Activated T-helper 2 cell treated with anti-CD3 and anti-CD28 coated beads, Interferon-gamma antibody, Interleukin-2, Interleukin-4, amounts not matched to agents 10 μg/mL and 5 μg/mL and 100 μg/mL, durations not matched to agents 14 hours and 24 hours and 36 hours (primary cell): ENCODE results near the gene PRKAR1B. TPM values are rescaled to one million over a fixed set of nuclear protein-coding genes. Genes with fewer than 3 reads are reported as not detected.
A peak's percentile ranks its signal among the peaks of the same experiment; 100 is the strongest.
"Not testable (repeated sequence)": the region's sequence is repeated elsewhere in the genome, so short reads cannot be mapped to it uniquely, and the experiment has no call there.

Source experiments
- DNase-seq: peaks from one replicate; pipeline ENCODE4 v3.0.0; 2021; ENCODE audit warnings: low spot score
- H3K27ac Mint-ChIP-seq: one replicate; pipeline ENCODE4 v1.8.0; 2021; ENCODE audit warnings: mixed read lengths
- H3K27me3 Mint-ChIP-seq: one replicate; pipeline ENCODE4 v1.8.0; 2021; ENCODE audit warnings: low read depth, mixed read lengths
- H3K36me3 Mint-ChIP-seq: one replicate; pipeline ENCODE4 v1.8.0; 2021; ENCODE audit warnings: low read depth, mixed read lengths
- H3K4me1 Mint-ChIP-seq: one replicate; pipeline ENCODE4 v1.8.0; 2021; ENCODE audit warnings: low read depth, mixed read lengths
- H3K4me3 Mint-ChIP-seq: one replicate; pipeline ENCODE4 v1.8.0; 2021; ENCODE audit warnings: low read depth, mild to moderate bottlenecking, moderate library complexity, mixed read lengths
- H3K9me3 Mint-ChIP-seq: one replicate; pipeline ENCODE4 v1.8.0; 2021; ENCODE audit warnings: mixed read lengths
- intact Hi-C: fragments of 100-400 bp; cut with micrococcal nuclease; formaldehyde crosslinking; loops from one replicate; pipeline ENCODE4 v1.15.1; 2023
- total RNA-seq: library from RNA; stranded (reverse); gene quantifications from 2 replicates; pipeline ENCODE4 v1.2.3, GENCODE V29; 2022

PRKAR1B gene
- total RNA-seq, 1 donor from 2014 or later, result 38.9 TPM

DNA sequence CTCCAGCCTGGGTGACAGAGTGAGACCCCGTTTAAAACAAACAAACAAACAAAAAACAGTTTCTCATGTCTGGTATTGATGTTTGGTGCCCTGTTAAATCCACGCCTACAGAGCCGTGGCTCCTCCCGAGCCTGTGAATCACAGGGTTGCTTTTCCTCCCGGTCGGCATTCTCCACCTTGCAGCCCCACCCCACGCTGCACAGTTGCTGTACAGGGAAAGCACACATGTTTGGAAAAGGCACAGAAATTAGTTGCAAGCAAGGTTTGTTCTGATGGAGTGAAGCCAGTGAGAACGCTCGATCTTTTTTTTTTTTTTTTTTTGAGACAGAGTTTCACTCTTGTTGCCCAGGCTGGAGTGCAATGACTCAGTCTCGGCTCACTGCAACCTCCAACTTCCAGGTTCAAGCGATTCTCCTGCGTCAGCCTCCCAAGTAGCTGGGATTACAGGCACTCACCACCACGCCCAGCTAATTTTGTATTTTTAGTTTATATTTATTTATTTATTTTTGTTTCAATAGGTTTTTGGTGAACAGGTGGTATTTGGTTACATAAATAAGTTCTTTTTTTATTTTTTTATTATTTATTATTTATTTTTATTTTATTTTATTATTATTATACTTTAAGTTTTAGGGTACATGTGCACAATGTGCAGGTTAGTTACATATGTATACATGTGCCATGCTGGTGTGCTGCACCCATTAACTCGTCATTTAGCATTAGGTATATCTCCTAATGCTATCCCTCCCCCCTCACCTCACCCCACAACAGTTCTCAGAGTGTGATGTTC, 16.5 kb upstream of the PRKAR1B start:
- intact Hi-C loops, H3K27me3 Mint-ChIP-seq, H3K4me1 Mint-ChIP-seq, H3K27ac Mint-ChIP-seq, H3K9me3 Mint-ChIP-seq, DNase-seq, H3K4me3 Mint-ChIP-seq: not testable (repeated sequence)
- H3K36me3 Mint-ChIP-seq, result peaks cover 42% of the 10 kb centered on the region

DNA sequence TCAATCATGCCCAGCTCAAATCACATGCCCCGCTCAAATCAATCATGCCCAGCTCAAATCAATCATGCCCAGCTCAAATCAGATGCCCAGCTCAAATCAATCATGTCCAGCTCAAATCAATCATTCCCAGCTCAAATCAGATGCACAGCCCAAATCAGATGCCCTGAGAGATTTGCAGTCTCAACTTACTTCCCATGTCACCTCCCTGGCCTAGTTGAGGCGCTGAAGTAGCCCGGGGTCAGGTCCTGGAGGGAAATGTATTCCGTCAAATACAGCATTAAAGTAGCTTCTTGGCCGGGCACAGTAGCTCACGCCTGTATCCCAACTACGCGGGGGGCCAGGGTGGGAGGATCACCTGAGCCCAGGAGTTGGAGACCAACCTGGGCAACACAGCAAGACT, 15.7 kb upstream of the PRKAR1B start:
- intact Hi-C loops, result no loop called here
- no peaks in the 10 kb centered on the region for H3K27me3 Mint-ChIP-seq
- H3K36me3 Mint-ChIP-seq, result peaks cover 49% of the 10 kb centered on the region
- no peak for DNase-seq
- H3K4me3 Mint-ChIP-seq, result no peak overlapping the region
- H3K9me3 Mint-ChIP-seq, result peaks cover 4% of the 10 kb centered on the region
- H3K4me1 Mint-ChIP-seq, result no peaks in the 10 kb centered on the region
- H3K27ac Mint-ChIP-seq, result peak overlapping the region; percentile 38

DNA sequence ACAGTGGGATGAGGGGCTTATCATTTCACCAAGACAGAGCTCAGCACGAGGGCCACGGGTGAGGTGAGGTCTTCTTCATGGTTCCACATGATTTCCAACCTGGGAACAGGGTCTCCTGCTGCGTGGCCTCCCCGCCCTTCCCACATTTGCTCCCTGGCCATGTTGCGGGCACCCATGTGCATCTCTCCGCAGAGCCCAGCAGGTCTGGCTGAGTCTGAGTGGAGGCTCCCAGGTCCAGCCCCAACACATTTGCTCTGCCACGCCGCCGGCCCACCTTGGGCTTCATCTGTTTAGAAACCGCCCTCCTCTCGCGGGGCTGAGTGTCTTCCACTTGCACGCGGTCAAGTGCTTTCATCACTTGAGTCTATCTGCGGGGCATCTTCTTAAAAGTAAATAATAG, 14.8 kb upstream of the PRKAR1B start:
- H3K27me3 Mint-ChIP-seq, result no peaks in the 10 kb centered on the region
- H3K4me1 Mint-ChIP-seq, result no peaks in the 10 kb centered on the region
- no peak overlapping the region for H3K27ac Mint-ChIP-seq
- no peak overlapping the region for H3K4me3 Mint-ChIP-seq
- H3K9me3 Mint-ChIP-seq, result peaks cover 4% of the 10 kb centered on the region
- intact Hi-C loops, result no loop called here
- no peak for DNase-seq
- H3K36me3 Mint-ChIP-seq, result peaks cover 54% of the 10 kb centered on the region

DNA sequence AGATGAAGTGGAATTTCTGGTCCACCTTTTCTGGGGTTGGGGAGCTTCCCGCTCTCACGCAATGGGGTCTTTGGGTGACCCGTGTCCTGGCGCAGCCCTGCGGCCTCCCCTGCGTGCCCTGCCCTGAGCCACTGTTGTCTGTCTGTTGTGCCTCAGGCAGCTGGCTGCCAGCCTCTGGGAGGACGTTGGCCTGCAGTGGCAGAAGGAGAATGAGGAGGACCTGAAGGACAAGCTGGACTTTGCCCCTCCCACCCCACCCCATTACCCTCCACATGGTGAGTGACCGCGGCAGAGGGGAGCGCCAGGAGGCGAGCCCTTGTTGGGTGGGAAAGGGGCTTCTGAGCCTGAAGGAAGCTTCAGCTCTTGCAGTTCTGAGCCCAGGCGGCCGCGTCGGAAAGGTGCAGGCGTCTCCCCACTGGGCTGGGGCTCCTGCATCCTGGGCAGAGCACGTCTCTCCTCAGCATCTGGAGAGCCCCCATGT, 14.2 kb upstream of the PRKAR1B start:
- Mint-ChIP-seq H3K9me3 (peaks cover 4% of the 10 kb centered on the region), H3K4me3 (no peak overlapping the region), H3K27ac (no peak overlapping the region), H3K27me3 (no peaks in the 10 kb centered on the region), H3K4me1 (no peaks in the 10 kb centered on the region), H3K36me3 (peaks cover 52% of the 10 kb centered on the region)
- DNase-seq, result no peak
- intact Hi-C loops, result no loop called here

DNA sequence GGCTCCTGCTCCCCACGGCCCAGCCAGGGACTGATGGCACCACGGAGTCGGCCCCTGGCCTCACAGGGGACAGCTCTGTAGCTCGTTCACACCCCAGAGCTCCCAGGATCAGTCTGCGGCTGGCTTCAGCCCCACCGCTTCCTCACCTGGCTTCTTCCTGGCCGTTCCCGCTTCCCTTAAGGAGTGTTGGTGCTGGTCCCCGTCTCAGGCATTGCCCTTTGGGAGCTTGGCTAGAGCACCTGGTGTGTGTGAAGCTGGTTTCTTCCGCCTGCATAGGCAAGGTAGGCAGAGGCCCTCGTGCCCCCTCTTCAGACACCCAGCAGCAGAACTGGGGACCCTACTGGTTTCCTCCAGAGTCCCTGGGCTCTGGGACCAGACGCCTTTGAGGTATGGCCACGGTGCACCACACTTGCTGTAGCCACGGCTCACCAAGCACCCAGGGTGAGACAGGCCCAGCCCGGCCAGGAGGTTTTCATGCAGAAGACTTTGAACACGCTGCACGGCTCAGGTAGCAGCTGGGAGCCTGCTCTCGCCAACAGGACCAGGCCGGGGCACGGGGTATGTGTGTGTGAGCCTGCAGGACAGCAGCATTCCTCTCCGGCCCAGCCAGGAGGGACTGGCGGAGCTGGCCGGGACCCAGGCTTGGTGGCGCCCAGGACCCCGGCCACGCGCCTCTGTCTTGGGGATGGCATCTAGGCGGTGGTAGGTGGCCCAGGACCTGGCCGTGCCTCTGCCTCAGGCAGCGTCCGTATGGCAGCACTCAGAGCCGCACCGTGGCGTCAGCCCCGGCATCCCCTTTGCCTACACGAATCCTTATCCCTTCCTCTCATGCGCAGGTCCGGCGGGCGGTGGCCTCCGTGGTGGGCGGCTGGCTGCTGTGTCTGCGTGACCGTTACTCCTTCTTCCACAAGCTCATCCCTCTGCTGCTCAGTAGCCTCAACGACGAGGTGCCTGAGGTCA, 13.2 kb upstream of the PRKAR1B start:
- no peak for DNase-seq
- no peaks in the 10 kb centered on the region for H3K4me1 Mint-ChIP-seq
- H3K36me3 Mint-ChIP-seq, result peaks cover 44% of the 10 kb centered on the region

DNA sequence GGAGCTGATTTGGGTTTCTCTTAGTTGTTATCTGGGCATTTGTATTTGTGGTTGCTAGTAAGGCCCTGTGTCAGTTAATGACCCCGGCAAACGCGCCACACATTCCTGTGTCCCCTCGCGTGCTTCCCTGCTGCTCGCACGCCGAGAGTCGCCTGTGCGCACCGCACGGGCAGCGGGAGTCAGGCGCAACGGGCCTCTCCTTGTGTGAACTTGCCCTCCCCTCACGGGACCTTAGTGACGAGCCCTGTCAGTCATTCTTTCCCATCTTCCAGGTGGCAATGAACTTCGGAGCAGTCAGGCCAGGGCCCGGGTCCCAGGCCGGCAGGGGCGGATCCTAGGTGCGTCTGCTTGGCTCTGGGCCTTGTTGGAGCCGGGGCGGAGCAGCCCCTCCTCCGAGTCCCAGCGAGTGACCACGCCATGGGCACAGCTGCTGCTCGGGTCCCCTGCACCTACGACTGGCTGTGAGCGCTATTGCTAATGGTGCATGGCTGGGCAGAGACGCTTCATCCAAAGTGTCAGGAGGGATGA, 12.4 kb upstream of the PRKAR1B start:
- H3K4me3 Mint-ChIP-seq, result no peak overlapping the region
- intact Hi-C loops, result no loop called here
- H3K36me3 Mint-ChIP-seq, result peaks cover 37% of the 10 kb centered on the region
- H3K27ac Mint-ChIP-seq, result no peak overlapping the region
- H3K4me1 Mint-ChIP-seq, result no peaks in the 10 kb centered on the region
- no peaks in the 10 kb centered on the region for H3K27me3 Mint-ChIP-seq
- DNase-seq, result no peak
- H3K9me3 Mint-ChIP-seq, result no peaks in the 10 kb centered on the region

More for the DNA sequence above, 13.2 kb upstream of the PRKAR1B start:
- Mint-ChIP-seq H3K27me3 (no peaks in the 10 kb centered on the region), H3K9me3 (peaks cover 2% of the 10 kb centered on the region), H3K4me3 (no peak overlapping the region), H3K27ac (no peak overlapping the region)
- intact Hi-C loops, result no loop called here

DNA sequence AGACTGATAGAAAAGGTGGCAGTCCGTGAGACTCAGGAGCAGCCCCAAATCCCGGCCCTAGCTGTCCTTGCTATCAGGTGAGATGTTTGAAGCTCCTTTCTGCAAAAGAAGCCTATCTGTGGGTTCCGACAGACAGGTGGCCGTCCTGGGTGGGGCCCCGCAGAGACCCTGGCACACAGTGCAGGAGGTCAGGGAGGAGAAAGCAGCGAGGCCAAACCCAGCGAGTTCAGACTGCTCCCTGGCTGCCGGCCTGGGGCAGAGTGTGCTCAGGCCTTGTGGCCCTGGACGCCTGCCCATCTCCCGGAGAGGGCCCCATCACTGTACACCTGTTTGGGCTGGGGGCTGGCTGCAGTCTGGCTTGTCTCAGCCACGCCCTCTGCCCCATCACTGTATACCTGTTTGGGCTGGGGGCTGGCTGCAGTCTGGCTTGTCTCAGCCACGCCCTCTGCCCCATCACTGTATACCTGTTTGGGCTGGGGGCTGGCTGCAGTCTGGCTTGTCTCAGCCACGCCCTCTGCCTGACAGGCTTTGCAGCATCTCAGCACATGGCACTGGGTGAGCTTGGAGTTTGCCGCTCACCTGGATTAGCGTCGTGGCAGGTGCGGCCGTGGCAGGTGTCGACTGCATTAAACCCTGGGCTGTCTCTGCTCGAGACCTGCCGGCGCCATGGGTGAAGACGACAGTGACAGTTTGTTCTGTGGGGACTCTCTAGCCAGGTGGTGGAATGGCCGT, 11.8 kb upstream of the PRKAR1B start:
- H3K36me3 Mint-ChIP-seq, result peaks cover 32% of the 10 kb centered on the region
- H3K4me1 Mint-ChIP-seq, result no peaks in the 10 kb centered on the region
- DNase-seq, result no peak
- H3K27ac Mint-ChIP-seq, result no peak overlapping the region
- no peak overlapping the region for H3K4me3 Mint-ChIP-seq
- H3K9me3 Mint-ChIP-seq, result no peaks in the 10 kb centered on the region
- no peaks in the 10 kb centered on the region for H3K27me3 Mint-ChIP-seq
- intact Hi-C loops, result no loop called here

DNA sequence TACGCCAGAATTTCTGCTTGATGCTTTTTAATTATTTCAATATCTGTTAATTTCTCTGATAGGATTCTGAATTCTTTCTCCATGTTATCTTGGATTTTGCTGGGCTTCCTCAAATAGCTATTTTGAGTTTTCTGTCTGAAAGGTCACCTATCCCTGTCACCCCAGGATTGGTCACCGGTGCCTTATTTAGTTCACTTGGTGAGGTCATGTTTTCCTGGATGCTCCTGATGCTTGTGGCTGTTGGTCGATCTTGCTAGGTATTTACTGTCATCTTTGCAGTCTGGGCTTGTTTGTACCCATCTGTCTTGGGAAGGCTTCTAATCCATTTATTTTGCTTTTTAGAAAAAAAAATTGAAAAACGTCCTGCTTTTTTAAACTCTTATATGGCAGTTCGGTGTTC, 11.2 kb upstream of the PRKAR1B start:
- intact Hi-C loops, result no loop called here
- H3K4me3 Mint-ChIP-seq, result no peak overlapping the region
- no peak for DNase-seq
- H3K9me3 Mint-ChIP-seq, result no peaks in the 10 kb centered on the region
- no peaks in the 10 kb centered on the region for H3K4me1 Mint-ChIP-seq
- no peaks in the 10 kb centered on the region for H3K27me3 Mint-ChIP-seq
- no peak overlapping the region for H3K27ac Mint-ChIP-seq
- H3K36me3 Mint-ChIP-seq, result peaks cover 30% of the 10 kb centered on the region

DNA sequence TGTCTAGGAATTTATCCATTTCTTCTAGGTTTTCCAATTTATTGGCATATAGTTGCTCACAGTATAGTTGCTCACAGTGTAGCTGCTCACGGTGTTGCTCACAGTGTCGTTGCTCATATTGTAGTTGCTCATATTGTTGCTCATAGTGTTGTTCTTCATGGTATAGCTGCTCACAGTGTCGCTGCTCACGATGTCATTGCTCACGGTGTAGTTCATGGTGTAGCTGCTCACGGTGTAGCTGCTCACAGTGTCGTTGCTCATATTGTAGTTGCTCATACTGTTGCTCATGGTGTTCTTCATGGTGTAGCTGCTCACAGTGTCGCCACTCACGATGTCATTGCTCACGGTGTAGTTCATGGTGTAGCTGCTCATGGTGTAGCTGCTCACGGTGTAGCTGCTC, 7.7 kb upstream of the PRKAR1B start:
- H3K9me3 Mint-ChIP-seq, result no peaks in the 10 kb centered on the region
- H3K27ac Mint-ChIP-seq, result no peak overlapping the region
- H3K4me3 Mint-ChIP-seq, result no peak overlapping the region
- H3K4me1 Mint-ChIP-seq, result no peaks in the 10 kb centered on the region
- no peak for DNase-seq
- peaks cover 29% of the 10 kb centered on the region for H3K36me3 Mint-ChIP-seq
- H3K27me3 Mint-ChIP-seq, result no peaks in the 10 kb centered on the region
- intact Hi-C loops, result no loop called here

DNA sequence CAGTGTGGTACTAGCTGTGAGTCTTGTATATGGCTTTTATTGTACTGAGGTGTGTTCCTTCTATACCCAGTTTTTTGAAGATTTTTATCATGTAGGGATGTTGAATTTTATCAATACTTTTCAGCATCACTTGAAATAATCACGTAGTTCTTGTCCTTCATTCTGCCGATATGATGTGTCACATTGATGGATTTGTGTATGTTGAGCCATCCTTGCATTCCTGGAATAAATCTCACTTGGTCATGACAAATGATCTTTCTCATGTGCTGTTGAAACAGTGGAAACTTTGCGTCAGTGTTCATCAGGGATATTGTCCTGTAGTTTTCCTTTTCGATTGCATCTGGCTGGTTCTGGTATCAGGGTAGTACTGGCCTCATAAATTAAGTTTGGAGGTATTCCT, 7.1 kb upstream of the PRKAR1B start:
- H3K36me3 Mint-ChIP-seq, result peaks cover 31% of the 10 kb centered on the region
- no peaks in the 10 kb centered on the region for H3K27me3 Mint-ChIP-seq
- no peak overlapping the region for H3K27ac Mint-ChIP-seq
- no peaks in the 10 kb centered on the region for H3K9me3 Mint-ChIP-seq
- H3K4me1 Mint-ChIP-seq, result no peaks in the 10 kb centered on the region
- no peak for DNase-seq
- H3K4me3 Mint-ChIP-seq, result no peak overlapping the region
- intact Hi-C loops, result no loop called here

DNA sequence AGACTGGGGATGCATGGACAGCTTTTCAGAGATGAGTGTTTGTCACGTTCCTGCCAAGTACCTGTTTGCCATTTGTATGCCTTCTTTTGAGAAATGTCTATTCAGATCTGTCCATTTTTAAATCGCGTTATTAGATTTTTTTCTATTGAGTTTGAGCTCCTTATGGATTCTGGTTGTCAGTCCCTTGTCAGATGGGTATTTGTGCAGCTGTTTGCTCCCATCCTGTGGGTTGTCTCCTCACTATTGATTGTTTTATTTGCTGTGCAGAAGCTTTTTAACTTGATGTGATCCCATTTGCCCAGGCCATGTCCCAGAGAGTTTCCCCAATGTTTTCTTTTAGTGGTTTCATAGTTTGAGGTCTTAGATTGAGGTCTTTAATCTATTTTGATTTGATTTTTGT, 5.5 kb upstream of the PRKAR1B start:
- intact Hi-C loops, result no loop called here
- H3K9me3 Mint-ChIP-seq, result no peaks in the 10 kb centered on the region
- H3K27me3 Mint-ChIP-seq, result no peaks in the 10 kb centered on the region
- H3K36me3 Mint-ChIP-seq, result peaks cover 27% of the 10 kb centered on the region
- no peak for DNase-seq
- no peak overlapping the region for H3K27ac Mint-ChIP-seq
- no peak overlapping the region for H3K4me3 Mint-ChIP-seq
- peaks cover 5% of the 10 kb centered on the region for H3K4me1 Mint-ChIP-seq

DNA sequence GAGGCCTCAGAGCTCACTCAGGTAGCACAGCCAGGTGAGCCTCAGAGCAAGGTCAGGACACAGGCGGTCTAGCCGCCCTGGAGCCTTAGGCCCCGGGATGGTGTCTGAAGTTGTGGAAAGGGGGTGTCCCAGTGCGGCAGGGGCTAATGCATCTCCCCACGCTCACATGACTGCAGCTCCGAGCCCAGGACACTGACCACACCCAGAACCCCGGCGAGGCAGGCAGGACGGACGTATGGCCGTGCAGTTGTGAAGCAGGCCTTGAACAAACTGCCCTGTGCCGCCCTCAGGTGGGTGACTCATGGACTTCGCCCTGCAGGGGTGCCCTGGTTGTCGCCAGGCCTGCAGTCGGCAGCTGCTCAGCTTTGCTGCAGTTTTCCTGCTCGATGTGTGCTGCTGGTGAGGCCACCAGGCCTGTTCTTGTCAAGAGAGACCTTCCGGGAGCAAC, 5.0 kb upstream of the PRKAR1B start:
- intact Hi-C loops, result no loop called here
- H3K9me3 Mint-ChIP-seq, result no peaks in the 10 kb centered on the region
- peaks cover 23% of the 10 kb centered on the region for H3K36me3 Mint-ChIP-seq
- no peaks in the 10 kb centered on the region for H3K27me3 Mint-ChIP-seq
- no peak overlapping the region for H3K27ac Mint-ChIP-seq
- no peak for DNase-seq
- no peak overlapping the region for H3K4me3 Mint-ChIP-seq
- H3K4me1 Mint-ChIP-seq, result peaks cover 5% of the 10 kb centered on the region
